ENCODE data around the gene SPEM3.

DNA sequence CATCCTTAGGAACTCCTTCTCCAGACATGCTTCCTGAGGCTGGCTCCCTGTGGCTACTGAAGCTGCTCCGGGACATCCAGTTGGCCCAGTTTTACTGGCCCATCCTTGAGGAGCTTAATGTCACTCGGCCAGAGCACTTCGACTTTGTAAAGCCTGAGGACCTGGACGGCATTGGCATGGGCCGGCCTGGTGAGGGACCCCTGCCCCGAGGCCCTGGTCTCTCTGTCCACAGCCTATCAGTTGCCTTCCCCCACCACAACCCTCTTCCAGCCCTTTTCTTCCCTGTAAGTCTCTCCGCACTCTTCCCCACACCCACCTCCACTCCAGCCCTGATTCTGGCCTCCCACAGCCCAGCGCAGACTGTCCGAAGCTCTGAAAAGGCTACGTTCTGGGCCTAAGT is 45.8 kb upstream of the SPEM3 start:
- TF ChIP-seq, protein P1, sequence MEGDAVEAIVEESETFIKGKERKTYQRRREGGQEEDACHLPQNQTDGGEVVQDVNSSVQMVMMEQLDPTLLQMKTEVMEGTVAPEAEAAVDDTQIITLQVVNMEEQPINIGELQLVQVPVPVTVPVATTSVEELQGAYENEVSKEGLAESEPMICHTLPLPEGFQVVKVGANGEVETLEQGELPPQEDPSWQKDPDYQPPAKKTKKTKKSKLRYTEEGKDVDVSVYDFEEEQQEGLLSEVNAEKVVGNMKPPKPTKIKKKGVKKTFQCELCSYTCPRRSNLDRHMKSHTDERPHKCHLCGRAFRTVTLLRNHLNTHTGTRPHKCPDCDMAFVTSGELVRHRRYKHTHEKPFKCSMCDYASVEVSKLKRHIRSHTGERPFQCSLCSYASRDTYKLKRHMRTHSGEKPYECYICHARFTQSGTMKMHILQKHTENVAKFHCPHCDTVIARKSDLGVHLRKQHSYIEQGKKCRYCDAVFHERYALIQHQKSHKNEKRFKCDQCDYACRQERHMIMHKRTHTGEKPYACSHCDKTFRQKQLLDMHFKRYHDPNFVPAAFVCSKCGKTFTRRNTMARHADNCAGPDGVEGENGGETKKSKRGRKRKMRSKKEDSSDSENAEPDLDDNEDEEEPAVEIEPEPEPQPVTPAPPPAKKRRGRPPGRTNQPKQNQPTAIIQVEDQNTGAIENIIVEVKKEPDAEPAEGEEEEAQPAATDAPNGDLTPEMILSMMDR (conservative IDR thresholded peaks at IDR 0.05), result no peak
- no peak for TF ChIP-seq ZFX (IDR thresholded peaks at IDR 0.05)

Data from C4-2B (cell line).